GM12891 (cell line): ENCODE data around the gene EPO. TPM values are rescaled to one million over a fixed set of nuclear protein-coding genes. Genes with fewer than 3 reads are reported as not detected.
A peak's percentile ranks its signal among the peaks of the same experiment; 100 is the strongest.

ENCODE experiments used
- DNase-seq: peaks from one replicate; pipeline ENCODE4 v3.0.0; 2011; ENCODE audit warnings: low spot score; ENCODE audit not compliant: insufficient read length
- FAIRE-seq: peaks from 2 replicates; lab custom pipeline; 2011; peaks lifted over from hg19 to GRCh38; lab: Jason Lieb, UNC
- PAX5 ChIP-seq: IDR thresholded peaks from 2 replicates; pipeline ENCODE4 v1.6.1; 2011; ENCODE audit warnings: low read length, moderate library complexity, mild to moderate bottlenecking; ENCODE audit not compliant: insufficient read depth, severe bottlenecking
- POLR2A ChIP-seq: IDR thresholded peaks from 2 replicates; pipeline ENCODE4 v1.6.1; 2011; ENCODE audit warnings: low read depth, low read length, control low read depth
- POLR2AphosphoS5 ChIP-seq: IDR thresholded peaks from 2 replicates; pipeline ENCODE4 v1.6.1; 2011; ENCODE audit warnings: low read depth, low read length, control low read depth
- POU2F2 ChIP-seq: IDR thresholded peaks from 2 replicates; pipeline ENCODE4 v1.6.1; 2011; ENCODE audit warnings: low read depth, mild to moderate bottlenecking, control low read depth, low read length, moderate library complexity
- SPI1 ChIP-seq: IDR thresholded peaks from 2 replicates; pipeline ENCODE4 v1.6.1; 2011; ENCODE audit warnings: low read depth, low read length, control low read depth
- TAF1 ChIP-seq: IDR thresholded peaks from 2 replicates; pipeline ENCODE4 v1.6.1; 2011; ENCODE audit warnings: low read depth, low read length, control low read depth
- polyA plus RNA-seq: library from polyadenylated mRNA; unstranded; fragments of >200 nt; gene quantifications from one replicate; pipeline ENCODE4 v1.2.1, GENCODE V29; 2012; ENCODE audit warnings: low read depth, missing spikeins, inconsistent platforms; ENCODE audit not compliant: missing spikeins

EPO gene
- not detected for polyA plus RNA-seq

GRCh38 chr7:100720279-100720670 lies at the start of gene EPO:
Gene EPO, plus strand, starts transcription at chr7:100720468. Its CDS starts 513 bp downstream, at chr7:100720981.
- no peak for TF ChIP-seq TAF1
- no peak for TF ChIP-seq POLR2A
- no peak for TF ChIP-seq SPI1
- FAIRE-seq, result no peak
- no peak for DNase-seq

GRCh38 chr7:100671353-100672327 lies 48.6 kb upstream of the EPO start:
- FAIRE-seq (no peak), DNase-seq (no peak)
- TF ChIP-seq POLR2A (no peak), POLR2AphosphoS5 (no peak), SPI1 (no peak), TAF1 (no peak), POU2F2 (no peak)

GRCh38 chr7:100673302-100673941 lies 46.8 kb upstream of the EPO start, which contains the start of gene GNB2:
Gene GNB2, plus strand, starts transcription at chr7:100673740. Its CDS starts 2,526 bp downstream, at chr7:100676266.
- peak; percentile 98 for FAIRE-seq

GRCh38 chr7:100673942-100674410 lies 46.3 kb upstream of the EPO start:
- TF ChIP-seq TAF1 (no peak), SPI1 (0 out of 2 replicates have a peak, but pooled peaks have one; percentile 16), POU2F2 (no peak)
- DNase-seq, result peak; percentile 20
- no peak for FAIRE-seq

More at GRCh38 chr7:100673302-100673941, 46.8 kb upstream of the EPO start, which contains the start of gene GNB2:
- TF ChIP-seq POU2F2 (0 out of 2 replicates have a peak, but pooled peaks have one; percentile 39), POLR2AphosphoS5 (peak; percentile 52; the same call in 1 of the 2 replicates), POLR2A (peak; percentile 62), TAF1 (peak; percentile 77), PAX5 (no peak), SPI1 (no peak)
- DNase-seq, result peak; percentile 91

GRCh38 chr7:100674411-100675104 lies 45.7 kb upstream of the EPO start:
- TF ChIP-seq POU2F2 (no peak), SPI1 (0 out of 2 replicates have a peak, but pooled peaks have one; percentile 22)
- peak; percentile 18 for DNase-seq
- no peak for FAIRE-seq

GRCh38 chr7:100675105-100675451 lies 45.2 kb upstream of the EPO start:
- TF ChIP-seq POLR2AphosphoS5 (no peak), POLR2A (no peak), PAX5 (no peak), SPI1 (no peak), POU2F2 (no peak), TAF1 (no peak)
- DNase-seq (peak; percentile 23), FAIRE-seq (no peak)

GRCh38 chr7:100675581-100676350 lies 44.5 kb upstream of the EPO start:
- TF ChIP-seq TAF1, result 0 out of 2 replicates have a peak, but pooled peaks have one; percentile 18
- TF ChIP-seq SPI1, result peak; percentile 67
- TF ChIP-seq POLR2A, result no peak
- no peak for TF ChIP-seq PAX5
- no peak for TF ChIP-seq POU2F2
- TF ChIP-seq POLR2AphosphoS5, result no peak
- DNase-seq, result peak; percentile 80

GRCh38 chr7:100676501-100677306 lies 43.6 kb upstream of the EPO start:
- peak; percentile 54 for FAIRE-seq
- no peak for TF ChIP-seq POU2F2
- TF ChIP-seq PAX5, result no peak
- TF ChIP-seq POLR2A, result no peak
- TF ChIP-seq POLR2AphosphoS5, result no peak
- TF ChIP-seq SPI1, result no peak
- no peak for TF ChIP-seq TAF1
- DNase-seq, result no peak

More at GRCh38 chr7:100675581-100676350, 44.5 kb upstream of the EPO start:
- peak; percentile 91 for FAIRE-seq
